Hematopoietic multipotent progenitor cell treated with erythropoietin and hydrocortisone succinate and interleukin-3 and kit ligand, for 6 days (in vitro differentiated cells): ENCODE data around the gene PDE1C.

Experiments used
- DNase-seq: peaks from one replicate; pipeline ENCODE4 v3.0.0-alpha.2; 2015

PDE1C gene

DNA sequence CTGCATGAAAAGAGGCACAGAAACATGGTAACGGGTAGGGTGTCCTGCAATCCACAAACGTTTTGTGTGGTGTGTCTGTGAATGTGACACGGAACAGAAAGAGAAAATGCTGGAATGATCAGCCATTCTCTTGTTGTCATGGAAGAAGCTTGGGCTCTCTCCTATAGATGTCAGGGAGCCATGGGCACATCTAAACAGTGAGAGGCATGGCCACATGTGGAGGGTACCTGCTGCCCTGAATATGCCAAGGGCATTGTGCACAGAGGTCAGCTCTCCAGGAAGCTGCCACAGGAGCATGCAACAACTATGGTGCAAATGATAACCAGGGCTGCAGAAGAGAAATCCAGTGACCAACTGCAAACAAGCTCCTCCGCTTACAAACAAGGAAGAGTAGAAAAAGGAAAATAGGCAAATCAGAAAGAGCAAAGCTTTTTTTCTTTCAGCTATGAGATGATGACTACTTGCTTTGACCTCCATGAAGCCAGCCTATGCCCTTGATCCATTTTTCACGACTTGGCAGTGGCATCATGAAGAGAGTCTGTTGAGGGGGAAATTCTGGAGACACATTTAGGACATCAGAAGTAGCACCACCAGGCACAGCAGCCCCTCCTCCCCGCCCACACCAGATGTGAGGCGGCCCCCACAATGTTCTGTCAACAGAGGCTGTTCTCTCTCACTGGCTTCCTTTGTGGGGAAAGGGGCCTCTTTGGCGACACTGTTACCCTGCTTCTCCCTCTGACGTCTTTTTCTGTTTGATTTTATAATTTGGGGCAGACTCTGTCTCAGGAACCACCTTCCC, 4.8 kb upstream of the PDE1C start:
- no peak for DNase-seq

DNA sequence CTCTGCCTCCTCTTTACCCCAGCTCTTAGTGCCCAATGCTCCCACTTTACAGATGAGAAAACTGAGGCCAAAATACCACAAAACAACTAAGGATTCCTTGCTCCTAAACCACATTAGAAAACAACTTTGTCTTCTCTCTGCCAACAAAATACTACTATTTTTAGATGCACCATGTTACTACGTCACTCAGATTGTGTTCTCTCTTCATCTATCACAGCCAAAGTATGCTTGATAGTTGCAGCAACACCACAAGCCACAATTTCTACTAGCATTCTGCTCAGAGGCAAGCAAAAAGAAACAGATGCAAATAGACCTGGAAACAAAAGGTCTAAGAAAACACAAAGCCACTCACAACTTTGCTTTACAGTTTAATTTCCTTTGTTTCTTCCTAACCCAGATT, 3.3 kb upstream of the PDE1C start:
- DNase-seq, result no peak

- DNase-seq, result no peak
Measured at GRCh38 chr7:32072397-32072796, 2.2 kb upstream of the PDE1C start.

- DNase-seq, result no peak
Measured at GRCh38 chr7:32071466-32072091, 1.4 kb upstream of the PDE1C start.

DNA sequence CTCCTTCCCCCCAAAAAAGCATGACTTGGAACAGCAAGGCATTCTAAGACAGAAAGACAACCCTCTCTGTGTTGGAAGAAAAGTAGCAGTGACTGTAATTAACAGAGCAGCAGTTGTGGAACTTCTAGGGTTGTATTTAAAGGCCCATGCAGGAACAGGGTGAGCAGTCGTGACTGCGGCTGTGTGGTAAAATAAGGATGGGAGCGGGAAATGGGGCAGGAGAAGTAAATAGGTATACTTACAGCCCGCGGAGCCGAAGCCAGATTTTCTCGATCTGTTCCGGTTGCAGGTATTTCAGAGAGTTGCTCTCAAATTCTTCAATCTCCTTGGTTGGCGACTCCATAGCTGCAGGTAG, 179 bp downstream of the PDE1C start:
- DNase-seq, result no peak

GRCh38 chr7:32069116-32069650, 1.0 kb downstream of the PDE1C start:
- no peak for DNase-seq

DNA sequence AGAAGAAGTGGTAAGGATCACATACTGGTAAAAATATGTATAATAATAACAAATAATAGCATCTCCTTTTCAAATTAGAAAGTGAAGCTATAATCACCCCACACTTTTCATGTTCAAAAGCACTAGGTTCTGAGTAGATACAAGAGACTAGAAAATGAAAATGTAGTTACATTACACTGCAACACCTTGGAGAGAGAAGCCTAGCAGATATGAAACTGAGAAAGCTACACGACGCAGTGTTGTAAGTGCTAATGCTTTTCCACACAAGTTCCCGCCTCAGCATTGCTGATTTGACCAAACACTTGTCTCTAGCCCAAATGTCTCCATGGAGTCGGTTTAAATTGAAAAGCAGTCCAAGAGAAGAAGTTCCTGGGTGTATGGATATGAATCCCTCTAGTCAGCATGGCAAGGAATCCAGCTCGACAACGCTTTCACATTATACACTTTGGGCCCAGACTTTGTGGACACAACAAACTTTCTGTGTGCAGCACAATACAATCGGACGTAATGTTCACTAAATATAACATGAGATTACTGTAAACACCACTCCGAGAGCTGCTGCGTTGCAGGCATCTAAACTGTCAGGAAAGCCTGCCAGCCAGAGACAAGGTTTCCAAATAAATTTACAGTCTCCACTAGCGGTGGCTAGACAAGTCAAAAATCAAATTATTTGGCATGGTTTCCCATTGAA, 1.7 kb downstream of the PDE1C start:
- DNase-seq, result no peak

GRCh38 chr7:32066441-32066840, 3.8 kb downstream of the PDE1C start:
- no peak for DNase-seq

GRCh38 chr7:32063614-32064013, 6.6 kb downstream of the PDE1C start:
- no peak for DNase-seq

DNA sequence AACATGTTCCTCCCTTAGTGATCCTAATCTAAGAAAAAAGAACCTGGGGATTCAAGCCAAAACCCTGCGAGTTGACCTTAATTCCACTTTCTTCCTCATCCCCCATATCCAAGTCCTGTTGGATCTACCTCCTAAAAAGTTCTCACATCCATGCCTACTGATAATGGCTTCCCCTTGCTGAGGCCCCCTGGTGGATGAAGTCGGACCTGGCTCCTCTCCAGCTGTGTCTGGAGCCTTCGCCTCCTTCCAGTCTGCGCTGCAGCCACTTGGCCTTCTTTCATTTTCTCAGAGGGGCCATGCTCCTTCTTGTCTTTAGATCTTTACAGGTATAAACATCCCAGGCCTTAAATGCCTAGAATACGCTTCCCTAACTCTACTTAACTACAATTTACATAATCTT, 8.1 kb downstream of the PDE1C start:
- peak; percentile 64 for DNase-seq

- no peak for DNase-seq
Measured at GRCh38 chr7:32061346-32061745, 8.9 kb downstream of the PDE1C start.

- DNase-seq, result no peak
Measured at GRCh38 chr7:32059289-32060011, 10.8 kb downstream of the PDE1C start.

DNA sequence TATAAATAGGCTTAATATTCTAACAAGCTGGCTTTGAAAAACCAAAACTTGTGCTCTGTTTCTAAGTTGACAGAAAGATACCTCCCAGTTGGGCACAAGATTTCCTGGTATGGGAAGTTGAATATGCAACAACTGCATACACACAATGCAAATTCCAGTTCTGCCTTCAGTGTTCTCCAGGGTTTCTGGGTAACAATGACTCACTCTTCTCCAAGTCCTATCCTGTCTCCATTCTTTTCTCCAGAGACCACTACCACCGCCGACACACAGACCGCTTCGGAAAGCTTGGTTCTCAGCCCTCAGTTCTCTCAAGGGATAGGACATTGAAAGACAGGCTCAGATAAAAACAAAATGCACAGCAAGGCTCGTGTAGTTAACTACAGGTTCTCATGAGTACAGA, 12.2 kb downstream of the PDE1C start:
- DNase-seq, result no peak

DNA sequence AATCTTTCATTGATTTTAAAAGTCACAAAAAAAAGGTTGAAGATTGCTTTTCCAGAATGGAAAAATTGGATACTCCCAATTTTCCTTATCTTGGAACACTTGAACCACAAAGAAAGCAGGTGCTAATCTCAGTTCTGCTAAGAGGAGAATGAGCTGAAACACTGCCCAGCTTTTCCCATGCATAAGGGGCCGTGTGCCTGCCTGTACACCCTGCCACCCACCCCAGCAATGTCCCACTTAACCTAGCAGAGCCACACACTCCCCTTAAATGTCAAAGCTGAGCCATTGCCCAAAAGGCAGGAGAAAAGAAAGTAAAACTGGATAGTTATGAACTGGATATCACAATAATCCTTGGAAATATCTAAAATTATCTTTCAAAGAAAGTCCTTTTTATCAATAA, 13.4 kb downstream of the PDE1C start:
- no peak for DNase-seq

DNA sequence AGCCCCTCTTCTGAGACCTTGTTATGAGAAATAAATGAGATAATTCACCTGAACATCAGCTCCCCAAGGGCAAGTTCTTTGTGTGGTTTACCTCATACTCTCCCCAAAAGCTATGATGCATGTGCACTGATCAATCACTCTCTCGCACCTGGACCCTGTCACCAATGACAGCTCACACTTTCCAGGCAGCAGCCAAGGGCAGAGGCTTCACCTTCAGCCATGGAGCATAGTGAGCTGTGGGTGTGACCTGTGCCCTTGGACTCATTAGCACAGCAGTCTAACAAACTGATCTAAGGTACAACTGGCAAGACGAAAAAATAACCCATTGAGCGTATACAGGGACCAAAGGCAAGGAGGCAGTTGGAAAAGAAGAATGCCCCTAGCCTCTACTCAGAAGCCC, 17.0 kb downstream of the PDE1C start:
- no peak for DNase-seq

DNA sequence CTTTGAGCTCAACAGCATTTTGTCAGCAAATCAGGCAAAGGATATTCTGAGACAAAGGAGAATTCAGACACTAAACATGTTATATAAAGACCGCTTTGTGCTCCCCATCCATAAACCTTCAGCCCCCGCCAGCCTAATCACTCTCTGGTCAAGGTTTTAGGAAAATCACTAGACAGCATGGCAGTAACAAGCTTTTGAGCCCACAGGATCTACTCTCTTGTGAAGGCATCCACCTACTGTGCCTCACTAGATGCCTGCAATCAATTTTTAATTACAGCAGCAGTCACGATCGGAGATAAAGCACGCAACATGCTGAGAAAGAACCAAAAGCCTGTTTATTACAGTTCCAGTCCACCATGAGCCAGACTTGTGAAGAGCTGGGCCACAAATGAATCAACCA, 19.1 kb downstream of the PDE1C start:
- no peak for DNase-seq

DNA sequence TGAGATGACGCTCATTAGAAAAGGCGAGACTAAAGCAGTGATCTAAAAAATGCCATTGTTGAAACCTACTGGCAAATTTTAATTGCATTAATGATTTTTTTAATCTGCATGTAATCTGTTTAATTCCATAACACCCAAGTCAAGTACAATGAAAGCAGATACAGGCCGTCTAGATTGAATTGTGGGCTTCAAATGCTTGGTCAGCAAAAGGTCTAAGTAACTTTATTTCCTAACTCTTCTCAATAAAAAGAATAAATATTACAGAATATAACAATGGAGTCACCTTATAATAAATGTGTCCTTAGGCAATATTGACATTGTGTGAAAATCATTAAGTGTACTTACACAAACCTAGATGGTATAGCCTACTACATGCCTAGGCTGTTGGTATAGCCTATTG, 20.6 kb downstream of the PDE1C start:
- DNase-seq, result no peak

DNA sequence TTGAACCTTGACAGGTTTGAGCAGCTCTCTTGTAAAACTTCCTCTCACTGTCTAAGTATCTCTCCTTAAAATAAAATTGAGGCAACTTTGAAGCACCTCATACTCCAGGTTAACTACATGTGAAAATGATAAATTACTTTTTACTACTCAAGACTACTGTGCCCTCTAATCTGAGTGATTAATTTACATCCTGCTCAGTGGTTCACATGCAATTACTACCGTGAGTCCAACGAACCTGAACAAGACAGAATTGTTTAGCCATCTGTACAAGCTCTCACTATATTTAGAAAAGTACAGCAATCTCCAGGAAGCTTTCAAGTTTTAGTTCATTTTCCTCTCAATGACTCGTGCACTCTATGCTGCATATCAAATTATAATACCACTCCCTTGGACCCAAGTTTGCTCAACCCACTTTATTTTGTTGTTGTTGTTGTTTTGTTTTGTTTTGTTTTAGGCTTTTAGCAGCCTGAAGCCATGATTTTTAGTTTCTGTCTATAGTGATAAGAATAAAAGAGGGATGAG, 21.2 kb downstream of the PDE1C start:
- DNase-seq, result no peak

DNA sequence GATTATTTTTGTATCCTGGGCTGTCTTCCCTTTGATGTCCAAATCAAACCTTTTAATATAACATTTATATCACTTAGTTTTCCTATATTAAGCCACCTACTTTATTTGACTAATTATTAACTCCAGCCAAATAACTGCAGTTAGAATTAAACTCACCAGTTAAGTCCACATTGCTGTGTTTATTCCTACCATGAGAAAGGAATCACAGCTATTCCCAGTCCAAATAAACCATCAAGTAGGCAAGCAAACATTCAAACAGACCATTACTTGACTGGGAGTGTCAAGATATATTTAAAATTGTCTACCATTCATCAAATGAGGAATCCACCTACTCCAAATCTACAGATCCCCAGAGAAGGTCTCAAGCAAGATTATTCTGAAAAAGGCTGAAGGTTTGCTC, 22.4 kb downstream of the PDE1C start:
- no peak for DNase-seq

- no peak for DNase-seq
Measured at GRCh38 chr7:32047075-32047474, 23.1 kb downstream of the PDE1C start.

DNA sequence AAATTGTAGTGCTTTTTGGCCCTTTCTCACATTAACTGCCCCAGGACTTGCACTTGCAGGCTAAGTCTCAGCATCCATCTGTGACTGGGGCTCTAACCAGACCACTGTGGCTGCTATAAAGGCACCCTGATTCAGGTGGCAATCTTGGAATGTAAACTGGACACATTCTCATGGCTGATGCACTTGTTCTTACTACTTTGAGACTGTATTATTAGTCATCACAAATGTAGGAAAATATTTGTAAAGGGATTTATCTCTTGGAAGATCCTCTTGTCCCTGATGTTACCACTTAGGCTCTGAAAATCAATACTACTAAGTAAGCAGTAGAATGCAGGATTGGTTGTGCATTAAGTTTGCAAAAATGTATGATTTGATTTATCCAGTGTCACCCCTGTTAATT, 25.0 kb downstream of the PDE1C start:
- no peak for DNase-seq

GRCh38 chr7:32044739-32045138, 25.5 kb downstream of the PDE1C start:
- no peak for DNase-seq

GRCh38 chr7:32043688-32044087, 26.5 kb downstream of the PDE1C start:
- no peak for DNase-seq
